ENCODE results near the gene UNC13D.

DNA sequence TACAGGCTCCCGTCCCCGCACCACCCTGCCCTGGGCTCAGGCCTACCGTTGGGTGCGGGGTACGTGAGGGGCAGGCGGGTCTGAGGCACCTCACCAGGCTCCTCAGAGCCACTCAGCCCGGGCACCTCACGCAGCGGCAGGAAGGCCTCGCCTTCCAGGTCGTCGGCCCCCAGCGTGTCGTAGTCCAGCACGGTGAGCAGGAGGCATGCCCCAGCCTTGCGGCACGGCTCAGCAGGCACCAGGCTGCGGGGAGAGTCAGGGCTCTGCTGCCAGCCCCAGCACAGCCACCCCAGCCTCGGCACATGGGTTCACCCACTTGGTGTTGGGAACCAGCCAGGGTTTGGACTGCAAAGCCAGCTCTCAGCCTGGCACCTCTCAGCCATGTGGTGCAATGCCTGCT lies 15.5 kb downstream of the UNC13D start:
- no peak for TF ChIP-seq TAF1 (IDR thresholded peaks at IDR 0.05; ENCODE audit: borderline replicate concordance, insufficient read depth, low read length)
- TF ChIP-seq POLR2AphosphoS5 (IDR thresholded peaks at IDR 0.05; ENCODE audit: low read depth, low read length) = no peak
- TF ChIP-seq, protein P1, sequence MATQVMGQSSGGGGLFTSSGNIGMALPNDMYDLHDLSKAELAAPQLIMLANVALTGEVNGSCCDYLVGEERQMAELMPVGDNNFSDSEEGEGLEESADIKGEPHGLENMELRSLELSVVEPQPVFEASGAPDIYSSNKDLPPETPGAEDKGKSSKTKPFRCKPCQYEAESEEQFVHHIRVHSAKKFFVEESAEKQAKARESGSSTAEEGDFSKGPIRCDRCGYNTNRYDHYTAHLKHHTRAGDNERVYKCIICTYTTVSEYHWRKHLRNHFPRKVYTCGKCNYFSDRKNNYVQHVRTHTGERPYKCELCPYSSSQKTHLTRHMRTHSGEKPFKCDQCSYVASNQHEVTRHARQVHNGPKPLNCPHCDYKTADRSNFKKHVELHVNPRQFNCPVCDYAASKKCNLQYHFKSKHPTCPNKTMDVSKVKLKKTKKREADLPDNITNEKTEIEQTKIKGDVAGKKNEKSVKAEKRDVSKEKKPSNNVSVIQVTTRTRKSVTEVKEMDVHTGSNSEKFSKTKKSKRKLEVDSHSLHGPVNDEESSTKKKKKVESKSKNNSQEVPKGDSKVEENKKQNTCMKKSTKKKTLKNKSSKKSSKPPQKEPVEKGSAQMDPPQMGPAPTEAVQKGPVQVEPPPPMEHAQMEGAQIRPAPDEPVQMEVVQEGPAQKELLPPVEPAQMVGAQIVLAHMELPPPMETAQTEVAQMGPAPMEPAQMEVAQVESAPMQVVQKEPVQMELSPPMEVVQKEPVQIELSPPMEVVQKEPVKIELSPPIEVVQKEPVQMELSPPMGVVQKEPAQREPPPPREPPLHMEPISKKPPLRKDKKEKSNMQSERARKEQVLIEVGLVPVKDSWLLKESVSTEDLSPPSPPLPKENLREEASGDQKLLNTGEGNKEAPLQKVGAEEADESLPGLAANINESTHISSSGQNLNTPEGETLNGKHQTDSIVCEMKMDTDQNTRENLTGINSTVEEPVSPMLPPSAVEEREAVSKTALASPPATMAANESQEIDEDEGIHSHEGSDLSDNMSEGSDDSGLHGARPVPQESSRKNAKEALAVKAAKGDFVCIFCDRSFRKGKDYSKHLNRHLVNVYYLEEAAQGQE (IDR thresholded peaks at IDR 0.05; ENCODE audit: insufficient read depth in 1 of 2, low read depth in 2 of 2, low read length in 2 of 2) = no peak

Data from PFSK-1 (cell line).